Esophagus (tissue), 2 donors: Measurements from ENCODE around the gene PASK. TPM values are rescaled to one million over a fixed set of nuclear protein-coding genes. Genes with fewer than 3 reads are reported as not detected.
"Not testable (repeated sequence)": the region's sequence is repeated elsewhere in the genome, so short reads cannot be mapped to it uniquely, and the experiment has no call there.

Experiments used
- H3K27ac ChIP-seq, 2 donors: one replicate each; pipeline ENCODE4 v1.5.1; 2013; ENCODE audit warnings: low read depth in 2 of 2, mild to moderate bottlenecking in 2 of 2, inconsistent platforms in 1 of 2, low read length in 1 of 2, moderate library complexity in 1 of 2
- H3K27me3 ChIP-seq, 2 donors: one replicate each; pipeline ENCODE4 v1.6.1; 2013; ENCODE audit warnings: low read length in 2 of 2, control low read depth in 1 of 2, mild to moderate bottlenecking in 1 of 2; ENCODE audit not compliant: insufficient read depth in 2 of 2, control insufficient read depth in 1 of 2
- H3K36me3 ChIP-seq, 2 donors: one replicate each; pipeline ENCODE4 v1.6.1; 2013; ENCODE audit warnings: low read length in 1 of 2; ENCODE audit not compliant: control insufficient read depth in 2 of 2, insufficient read depth in 2 of 2
- H3K4me1 ChIP-seq, 2 donors: one replicate each; pipeline ENCODE4 v1.6.1; 2013; ENCODE audit warnings: low read length in 1 of 2; ENCODE audit not compliant: control insufficient read depth in 2 of 2, insufficient read depth in 2 of 2
- H3K4me3 ChIP-seq, 2 donors: one replicate each; pipeline ENCODE4 v1.5.1; 2013; ENCODE audit warnings: low read length in 2 of 2, mild to moderate bottlenecking in 2 of 2, low read depth in 1 of 2, moderate library complexity in 1 of 2
- H3K9me3 ChIP-seq, 2 donors: one replicate each; pipeline ENCODE4 v1.6.1; 2013; ENCODE audit warnings: mild to moderate bottlenecking in 2 of 2, low read depth in 1 of 2, low read length in 1 of 2, moderate library complexity in 1 of 2; ENCODE audit not compliant: control insufficient read depth in 2 of 2, insufficient read depth in 1 of 2
- WGBS, 2 donors: extraction: QIAGEN DNeasy Blood & Tissue Kit; methylation state at CpG; one replicate each; pipeline ENCODE4 v1.1.7; 2013; 5-methylcytosine and 5-hydroxymethylcytosine counted together
- polyA plus RNA-seq, 2 donors: library from polyadenylated mRNA; stranded (reverse); fragments of 200-250 nt; gene quantifications; one replicate each; pipeline ENCODE4 v1.2.3, GENCODE V29; 2013
- donor health status: healthy with polysubstance abuse.
- donor health status: Bipolar disorder and iron deficiency.

Gene PASK
- polyA plus RNA-seq, 2 donors: 4.9 to 7.8 TPM

GRCh38 chr2:241111440-241111805, 37.8 kb downstream of the PASK start:
- Histone ChIP-seq H3K27ac (peak overlapping the region in 1 of 2 donors; percentile 21), H3K36me3 (peaks cover 0 to 13% of the 10 kb centered on the region in 2 donors), H3K9me3 (no peaks in the 10 kb centered on the region), H3K4me1 (peaks cover 0 to 2% of the 10 kb centered on the region in 2 donors), H3K27me3 (no peaks in the 10 kb centered on the region), H3K4me3 (no peak overlapping the region)
- 81 to 87% methylated on average over 9 of the region's 9 CpGs for WGBS, 2 donors

GRCh38 chr2:241110607-241111439, 38.4 kb downstream of the PASK start:
- 88% methylated on average over 19 of the region's 19 CpGs for WGBS, 2 donors
- Histone ChIP-seq H3K36me3 (peaks cover 0 to 10% of the 10 kb centered on the region in 2 donors), H3K27ac (no peak overlapping the region), H3K4me1 (peaks cover 0 to 2% of the 10 kb centered on the region in 2 donors), H3K27me3 (no peaks in the 10 kb centered on the region), H3K4me3 (no peak overlapping the region), H3K9me3 (no peaks in the 10 kb centered on the region)

- Histone ChIP-seq H3K4me3 (no peak overlapping the region), H3K36me3 (peaks cover 0 to 7% of the 10 kb centered on the region in 2 donors), H3K27ac (no peak overlapping the region), H3K9me3 (no peaks in the 10 kb centered on the region), H3K4me1 (peaks cover 0 to 2% of the 10 kb centered on the region in 2 donors), H3K27me3 (no peaks in the 10 kb centered on the region)
- 88 to 89% methylated on average over 9 of the region's 9 CpGs for WGBS, 2 donors
Observed at GRCh38 chr2:241110089-241110606, 39.1 kb downstream of the PASK start.

- 82 to 86% methylated on average over 14 of the region's 14 CpGs for WGBS, 2 donors
- Histone ChIP-seq H3K36me3 (peaks cover 0 to 7% of the 10 kb centered on the region in 2 donors), H3K4me3 (no peak overlapping the region), H3K9me3 (no peaks in the 10 kb centered on the region), H3K27ac (peak overlapping the region in 1 of 2 donors; percentile 27), H3K4me1 (peaks cover 0 to 2% of the 10 kb centered on the region in 2 donors), H3K27me3 (no peaks in the 10 kb centered on the region)
Observed at GRCh38 chr2:241109210-241110088, 39.8 kb downstream of the PASK start.

GRCh38 chr2:241108271-241109209, 40.7 kb downstream of the PASK start:
- Histone ChIP-seq H3K4me3 (no peak overlapping the region), H3K27me3 (no peaks in the 10 kb centered on the region), H3K36me3 (peaks cover 0 to 7% of the 10 kb centered on the region in 2 donors), H3K4me1 (peaks cover 0 to 2% of the 10 kb centered on the region in 2 donors), H3K9me3 (no peaks in the 10 kb centered on the region), H3K27ac (peak overlapping the region in 1 of 2 donors; percentile 44)
- WGBS, 2 donors: 78 to 80% methylated on average over 35 of the region's 35 CpGs

- Histone ChIP-seq H3K27ac (no peak overlapping the region), H3K36me3 (peaks cover 0 to 7% of the 10 kb centered on the region in 2 donors), H3K27me3 (no peaks in the 10 kb centered on the region), H3K9me3 (no peaks in the 10 kb centered on the region), H3K4me3 (no peak overlapping the region), H3K4me1 (peaks cover 0 to 2% of the 10 kb centered on the region in 2 donors)
- 92% methylated on average over 9 of the region's 9 CpGs for WGBS, 2 donors
Observed at GRCh38 chr2:241107031-241107783, 42.1 kb downstream of the PASK start.

- Histone ChIP-seq H3K36me3 (peaks cover 0 to 3% of the 10 kb centered on the region in 2 donors), H3K27ac (no peak overlapping the region), H3K9me3 (no peaks in the 10 kb centered on the region), H3K27me3 (no peaks in the 10 kb centered on the region), H3K4me1 (peaks cover 0 to 5% of the 10 kb centered on the region in 2 donors), H3K4me3 (no peak overlapping the region)
- 59 to 60% methylated on average over 3 of the region's 3 CpGs for WGBS, 2 donors
Observed at GRCh38 chr2:241105641-241106040, 43.6 kb downstream of the PASK start.

- H3K9me3 ChIP-seq, H3K4me3 ChIP-seq, H3K36me3 ChIP-seq, H3K27me3 ChIP-seq, H3K27ac ChIP-seq, H3K4me1 ChIP-seq: not testable (repeated sequence)
- 95 to 97% methylated on average over 10 of the region's 10 CpGs for WGBS, 2 donors
Observed at GRCh38 chr2:241104611-241105010, 44.7 kb downstream of the PASK start.
